GM18907 (cell line): Measurements from ENCODE around the gene JADE2.
"Not testable (repeated sequence)": the region's sequence is repeated elsewhere in the genome, so short reads cannot be mapped to it uniquely, and the experiment has no call there.

Source experiments
- ATAC-seq: cut with Tn5 transposase; IDR thresholded peaks from one replicate; pipeline ENCODE4 v1.9.1; 2021; ENCODE audit warnings: mild to moderate bottlenecking, moderate library complexity; ENCODE audit not compliant: unreplicated experiment

JADE2 gene

GRCh38 chr5:134524826-134525682 lies at the start of gene JADE2:
Gene JADE2, plus strand, starts transcription at chr5:134525670. Its CDS starts 10,188 bp downstream, at chr5:134535858.
- ATAC-seq: peak; percentile 43

GRCh38 chr5:134477462-134478245 lies 47.8 kb upstream of the JADE2 start:
- ATAC-seq: no peak

DNA sequence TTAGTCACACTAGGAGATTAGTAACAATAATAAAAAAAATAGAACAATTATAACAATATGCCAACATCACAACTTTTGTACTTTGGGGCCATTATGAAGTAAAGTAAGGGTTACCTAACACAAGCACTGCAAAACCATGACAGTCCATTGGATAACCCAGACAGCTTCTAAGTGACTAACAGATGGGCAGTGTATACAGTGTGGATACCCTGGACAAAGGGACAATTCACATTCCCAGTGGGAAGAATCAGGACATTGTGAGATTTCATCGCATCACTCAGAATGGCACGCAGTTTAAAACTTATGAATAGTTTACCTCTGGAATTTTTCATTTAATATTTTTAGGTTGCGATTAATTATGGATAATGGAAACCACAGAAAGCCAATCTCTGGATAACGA lies 45.6 kb upstream of the JADE2 start:
- no peak for ATAC-seq

GRCh38 chr5:134489227-134489944 lies 36.1 kb upstream of the JADE2 start:
- ATAC-seq: no peak

GRCh38 chr5:134490255-134490924 lies 35.1 kb upstream of the JADE2 start:
- ATAC-seq: no peak

DNA sequence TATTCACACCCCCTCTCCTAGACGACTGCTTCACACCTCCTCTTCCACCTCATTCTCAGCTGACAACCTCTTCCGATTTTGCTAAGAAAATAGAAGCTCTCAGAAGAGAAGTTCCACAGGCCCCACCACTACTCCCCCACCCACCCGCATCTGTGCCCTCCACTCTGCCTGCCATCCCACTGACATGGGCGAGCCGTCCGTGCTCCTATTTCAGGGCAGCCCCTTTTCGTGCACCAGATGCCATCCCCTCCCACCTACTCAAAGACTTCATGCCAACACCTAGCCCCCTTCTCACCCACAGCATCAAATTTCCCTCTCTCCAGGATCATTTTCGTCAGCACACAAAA lies 34.6 kb upstream of the JADE2 start:
- ATAC-seq: no peak

GRCh38 chr5:134491841-134492442 lies 33.5 kb upstream of the JADE2 start:
- ATAC-seq: no peak

GRCh38 chr5:134492568-134492967 lies 32.9 kb upstream of the JADE2 start:
- ATAC-seq: no peak

- ATAC-seq: no peak
These were observed 31.9 kb upstream of the JADE2 start for GRCh38 chr5:134493461-134494055.

- ATAC-seq: no peak
These were observed 30.7 kb upstream of the JADE2 start for GRCh38 chr5:134494780-134495179.

DNA sequence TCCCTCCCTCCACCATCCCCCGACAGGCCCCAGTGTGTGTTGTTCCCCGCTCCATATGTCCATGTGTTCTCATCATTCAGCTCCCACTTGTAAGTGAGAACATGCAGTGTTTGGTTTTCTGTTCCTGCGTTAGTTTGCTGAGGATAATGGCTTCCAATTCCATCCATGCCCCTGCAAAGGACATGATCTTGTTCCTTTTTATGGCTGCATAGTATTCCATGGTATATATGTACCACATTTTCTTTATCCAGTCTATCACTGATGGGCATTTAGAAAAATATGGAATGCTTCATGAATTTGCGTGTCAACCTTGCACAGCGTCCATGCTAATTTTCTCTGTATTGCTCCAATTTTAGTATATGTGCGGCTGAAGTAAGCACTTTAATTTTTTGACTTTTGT lies 25.6 kb upstream of the JADE2 start:
- not testable (repeated sequence) for ATAC-seq

DNA sequence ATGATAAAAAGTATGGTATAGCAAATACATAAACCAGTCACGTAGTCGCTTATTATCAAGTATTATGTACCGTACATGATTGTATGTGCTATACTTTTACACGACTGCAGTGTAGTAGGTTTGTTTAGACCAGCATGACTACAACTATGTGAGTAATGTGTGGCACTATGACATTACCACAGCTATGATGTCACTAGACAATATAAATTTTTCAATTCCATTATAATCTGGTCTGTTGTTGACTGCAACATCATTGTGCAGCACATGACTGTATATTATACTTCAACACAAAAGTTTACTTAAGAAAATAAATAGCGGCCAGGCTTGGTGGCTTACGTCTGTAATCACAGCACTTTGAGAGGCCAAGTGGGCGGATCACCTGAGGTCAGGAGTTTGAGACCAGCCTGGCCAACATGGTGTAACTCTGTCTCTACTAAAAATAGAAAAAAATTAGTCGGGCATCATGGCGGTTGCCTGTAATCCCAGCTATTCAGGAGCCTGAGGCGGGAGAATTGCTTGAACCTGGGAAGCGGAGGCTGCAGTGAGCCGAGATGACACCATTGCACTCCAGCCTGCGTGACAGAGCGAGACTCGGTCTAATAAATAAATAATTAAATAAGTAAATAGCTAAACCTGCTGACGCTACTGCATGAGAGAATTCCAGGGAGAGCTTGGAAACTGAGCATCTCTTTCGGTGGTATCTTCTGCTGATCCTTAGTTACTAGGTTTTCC lies 24.6 kb upstream of the JADE2 start:
- no peak for ATAC-seq

DNA sequence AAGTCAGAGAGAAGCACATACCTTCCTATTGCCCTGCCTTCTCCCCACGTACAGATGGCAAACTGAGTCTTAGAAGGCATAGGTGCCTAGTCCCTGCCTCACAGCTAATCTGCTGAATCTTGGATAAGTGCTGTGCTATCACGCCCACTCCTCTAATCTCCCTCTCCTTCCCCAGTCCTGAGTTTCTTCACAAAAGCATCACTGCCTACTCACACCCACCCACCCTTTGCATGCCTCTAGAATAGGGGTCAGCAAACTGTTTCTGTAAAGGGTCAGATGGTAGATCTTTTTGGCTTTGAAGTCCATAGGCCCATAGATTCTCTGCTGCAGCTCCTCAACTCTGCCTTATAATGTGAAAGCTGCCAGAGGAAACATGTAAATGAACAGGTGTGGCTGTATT lies 23.2 kb upstream of the JADE2 start:
- no peak for ATAC-seq

- ATAC-seq: peak; percentile 85
These were observed 22.2 kb upstream of the JADE2 start for GRCh38 chr5:134503088-134503936.

DNA sequence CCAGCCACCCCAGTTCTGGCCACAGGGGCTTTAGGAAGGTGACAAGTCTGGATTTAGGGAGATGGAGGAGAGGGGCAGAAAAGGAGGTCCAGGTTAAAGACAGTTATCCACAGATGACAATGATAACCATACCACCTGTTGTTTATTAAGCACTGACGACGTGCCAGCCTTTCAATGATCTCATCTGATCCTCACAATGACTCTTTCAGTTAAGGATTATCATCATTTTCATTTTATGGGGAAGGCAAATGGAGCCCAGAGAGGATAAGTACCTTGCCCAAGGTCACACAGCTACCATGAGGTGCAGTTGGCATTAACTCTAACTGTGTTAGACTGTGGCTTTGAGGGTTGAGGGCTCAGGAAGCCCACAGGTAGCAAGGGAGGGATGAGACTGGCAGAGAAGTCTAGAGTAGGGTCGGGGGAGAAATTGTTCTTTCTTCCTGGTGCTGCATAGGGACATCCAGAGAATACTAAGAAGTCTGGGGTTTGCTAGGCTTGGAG lies 21.5 kb upstream of the JADE2 start:
- no peak for ATAC-seq

DNA sequence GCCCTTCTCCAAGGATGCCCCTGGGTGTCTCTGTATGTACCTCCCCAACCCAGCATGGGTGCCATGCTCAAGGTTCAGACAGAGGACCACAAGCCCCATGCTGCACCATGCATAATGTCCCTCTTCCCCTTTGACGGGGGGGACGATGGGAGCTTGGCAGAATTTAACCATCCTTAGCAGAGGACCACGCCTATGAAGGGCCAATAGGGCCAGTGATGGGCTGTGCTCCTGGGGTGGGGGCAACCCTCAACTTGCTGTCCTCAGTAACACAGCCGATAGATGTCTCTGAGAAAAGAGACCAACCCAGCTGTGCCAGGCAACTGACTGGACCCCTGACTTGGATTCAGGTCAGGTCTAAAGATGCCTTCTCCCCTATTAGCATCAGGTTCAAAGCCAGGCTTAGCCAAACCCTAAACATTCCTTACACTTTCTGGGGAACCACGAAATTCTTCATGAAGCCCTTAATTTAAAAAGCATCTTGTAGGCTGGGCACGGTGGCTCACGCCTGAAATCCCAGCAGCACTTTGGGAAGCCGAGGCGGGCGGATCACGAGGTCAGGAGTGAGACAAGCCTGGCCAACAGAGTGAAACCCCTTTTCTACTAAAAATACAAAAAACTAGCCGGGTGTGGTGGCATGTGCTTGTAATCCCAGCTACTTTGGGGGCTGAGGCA lies 20.7 kb upstream of the JADE2 start:
- ATAC-seq: no peak

GRCh38 chr5:134506054-134507039 lies 19.1 kb upstream of the JADE2 start:
- no peak for ATAC-seq
